Measurements from ENCODE around the gene PPIL4.

GRCh38 chr6:149492798-149493343 lies 53.0 kb downstream of the PPIL4 start:
- TF ChIP-seq EZH2phosphoT487 (IDR thresholded peaks at IDR 0.05; ENCODE audit: borderline replicate concordance, low read depth, low read length) = no peak
- TF ChIP-seq, protein P1, sequence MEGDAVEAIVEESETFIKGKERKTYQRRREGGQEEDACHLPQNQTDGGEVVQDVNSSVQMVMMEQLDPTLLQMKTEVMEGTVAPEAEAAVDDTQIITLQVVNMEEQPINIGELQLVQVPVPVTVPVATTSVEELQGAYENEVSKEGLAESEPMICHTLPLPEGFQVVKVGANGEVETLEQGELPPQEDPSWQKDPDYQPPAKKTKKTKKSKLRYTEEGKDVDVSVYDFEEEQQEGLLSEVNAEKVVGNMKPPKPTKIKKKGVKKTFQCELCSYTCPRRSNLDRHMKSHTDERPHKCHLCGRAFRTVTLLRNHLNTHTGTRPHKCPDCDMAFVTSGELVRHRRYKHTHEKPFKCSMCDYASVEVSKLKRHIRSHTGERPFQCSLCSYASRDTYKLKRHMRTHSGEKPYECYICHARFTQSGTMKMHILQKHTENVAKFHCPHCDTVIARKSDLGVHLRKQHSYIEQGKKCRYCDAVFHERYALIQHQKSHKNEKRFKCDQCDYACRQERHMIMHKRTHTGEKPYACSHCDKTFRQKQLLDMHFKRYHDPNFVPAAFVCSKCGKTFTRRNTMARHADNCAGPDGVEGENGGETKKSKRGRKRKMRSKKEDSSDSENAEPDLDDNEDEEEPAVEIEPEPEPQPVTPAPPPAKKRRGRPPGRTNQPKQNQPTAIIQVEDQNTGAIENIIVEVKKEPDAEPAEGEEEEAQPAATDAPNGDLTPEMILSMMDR (conservative IDR thresholded peaks at IDR 0.05; ENCODE audit: low read length) = no peak

All from OCI-LY7 (cell line).